GM18861 (cell line): ENCODE measurements around the gene OR10R2.
"Not testable (repeated sequence)": the region's sequence is repeated elsewhere in the genome, so short reads cannot be mapped to it uniquely, and the experiment has no call there.

ENCODE experiments used
- ATAC-seq: cut with Tn5 transposase; IDR thresholded peaks from one replicate; pipeline ENCODE4 v1.9.1; 2021; ENCODE audit not compliant: unreplicated experiment

OR10R2 gene

DNA sequence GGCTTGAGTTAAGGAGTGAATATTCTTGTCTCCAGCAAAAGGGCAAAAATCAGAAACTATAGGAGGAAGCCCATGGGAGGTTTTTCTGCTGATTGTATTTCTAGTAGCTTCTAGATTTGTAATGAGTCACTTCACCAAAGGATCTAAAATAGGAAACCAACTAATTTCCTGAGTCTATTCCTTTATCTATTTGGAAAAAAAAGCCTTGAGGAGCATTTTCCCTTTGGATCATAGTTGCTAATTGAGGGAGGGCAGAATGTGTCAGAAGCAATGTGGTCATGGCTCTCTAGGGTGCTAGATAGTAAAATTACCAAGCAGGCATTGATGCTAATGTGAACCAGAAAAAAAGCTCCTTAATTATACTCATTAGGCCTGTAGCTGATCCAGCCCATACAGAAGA is at the start of gene OR10R2:
OR10R2 (plus strand) TSS at position 301 of the 400 bp plus-strand sequence. CDS start 106 bp downstream, outside the sequence.
- no peak for ATAC-seq

- ATAC-seq = no peak
These were observed 47.0 kb upstream of the OR10R2 start for GRCh38 chr1:158425027-158425426.

DNA sequence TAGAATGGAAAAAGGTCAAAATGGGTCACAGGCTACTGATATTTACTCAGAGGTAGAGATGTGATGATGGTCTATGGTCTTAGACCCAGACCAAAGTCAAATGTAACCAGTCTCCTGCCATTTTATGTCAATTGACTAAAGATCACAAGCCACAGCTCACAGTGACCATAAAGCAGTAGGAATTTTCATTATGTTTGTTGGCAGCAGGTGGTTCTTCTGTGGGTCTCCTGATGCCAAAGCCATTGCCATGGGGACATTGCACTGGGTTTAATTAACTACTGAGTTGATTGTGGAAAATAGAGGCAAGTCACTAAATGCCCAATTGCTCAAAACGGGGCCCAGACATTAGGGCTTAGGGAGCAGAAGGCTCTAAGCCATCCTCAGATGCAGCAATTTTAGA is 45.9 kb upstream of the OR10R2 start, which contains the start of gene OR10K2:
OR10K2 (minus strand) TSS at position 101 of the 400 bp plus-strand sequence. CDS start 5,371 bp downstream, outside the sequence.
- no peak for ATAC-seq

DNA sequence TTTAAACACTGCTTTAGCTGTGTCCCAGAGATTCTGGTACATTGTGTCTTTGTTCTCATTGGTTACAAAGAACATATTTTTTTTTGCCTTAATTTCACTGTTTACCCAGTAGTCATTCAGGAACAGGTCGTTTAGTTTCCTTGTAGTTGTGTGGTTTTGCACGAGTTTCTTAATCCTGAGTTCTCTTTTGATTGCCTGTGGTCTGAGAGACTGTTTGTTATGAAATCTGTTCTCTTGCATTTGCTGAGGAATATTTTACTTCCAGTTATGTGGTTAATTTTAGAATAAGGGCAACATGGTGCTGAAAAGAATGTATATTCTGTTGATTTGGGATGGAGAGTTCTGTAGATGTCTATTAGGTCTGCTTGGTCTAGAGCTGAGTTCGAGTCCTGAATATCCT is 41.9 kb upstream of the OR10R2 start:
- not testable (repeated sequence) for ATAC-seq

DNA sequence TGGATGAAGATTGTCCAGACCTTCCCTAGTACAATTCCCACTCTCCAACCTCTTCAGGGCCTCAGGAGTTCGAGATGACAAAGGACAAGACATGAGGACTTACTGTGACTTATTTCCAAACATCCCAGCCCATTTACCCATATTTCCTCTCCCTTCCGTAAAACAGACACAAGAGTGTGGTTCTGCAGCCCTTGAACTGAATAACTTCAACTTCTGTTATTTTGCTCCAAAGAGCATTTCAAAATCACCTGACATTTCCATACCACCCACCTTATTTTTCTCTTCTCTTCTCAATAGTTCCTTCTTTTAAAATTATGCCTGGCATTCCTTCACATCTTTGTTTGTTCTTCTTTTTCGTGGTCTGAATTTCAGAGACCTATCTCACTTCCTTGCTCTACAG is 37.3 kb upstream of the OR10R2 start:
- no peak for ATAC-seq

GRCh38 chr1:158445376-158445775 is 26.6 kb upstream of the OR10R2 start:
- ATAC-seq = no peak

DNA sequence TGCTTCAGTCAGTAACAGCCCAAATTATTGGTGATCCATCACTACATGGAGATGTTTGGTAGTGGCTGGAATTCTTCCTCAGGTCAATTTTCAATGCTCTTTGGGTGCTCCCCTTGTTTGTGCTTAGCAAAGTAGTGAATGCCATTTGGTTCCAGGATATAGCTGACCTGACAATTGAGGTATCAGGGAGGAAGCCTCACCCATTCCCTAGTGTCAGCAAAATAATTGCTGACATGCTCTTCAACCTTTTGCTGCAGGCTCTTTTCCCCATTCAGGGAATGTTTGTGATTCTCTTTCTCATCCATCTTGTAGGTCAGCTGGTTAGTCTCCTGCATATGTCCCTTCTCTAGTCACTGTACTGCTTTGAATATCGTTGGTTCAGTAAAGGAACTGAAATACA is 17.5 kb upstream of the OR10R2 start:
- no peak for ATAC-seq

DNA sequence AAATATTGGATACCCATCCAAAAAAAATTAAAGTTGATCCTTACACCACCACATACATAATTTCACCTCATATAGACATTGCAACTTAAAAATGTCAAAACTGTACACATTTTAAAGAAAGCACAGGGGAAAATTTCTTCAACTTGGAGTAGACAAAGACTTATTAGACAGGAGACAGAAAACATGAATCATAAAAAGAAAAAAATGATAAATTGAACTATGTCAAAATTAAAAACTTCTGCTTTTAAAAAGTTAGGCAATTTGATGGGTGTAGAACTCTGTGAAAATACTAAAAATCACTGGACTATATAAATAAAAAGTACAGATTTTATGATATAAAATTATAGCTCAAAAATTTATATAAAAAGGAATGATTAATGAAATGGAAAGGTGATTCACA is 14.8 kb upstream of the OR10R2 start:
- no peak for ATAC-seq

DNA sequence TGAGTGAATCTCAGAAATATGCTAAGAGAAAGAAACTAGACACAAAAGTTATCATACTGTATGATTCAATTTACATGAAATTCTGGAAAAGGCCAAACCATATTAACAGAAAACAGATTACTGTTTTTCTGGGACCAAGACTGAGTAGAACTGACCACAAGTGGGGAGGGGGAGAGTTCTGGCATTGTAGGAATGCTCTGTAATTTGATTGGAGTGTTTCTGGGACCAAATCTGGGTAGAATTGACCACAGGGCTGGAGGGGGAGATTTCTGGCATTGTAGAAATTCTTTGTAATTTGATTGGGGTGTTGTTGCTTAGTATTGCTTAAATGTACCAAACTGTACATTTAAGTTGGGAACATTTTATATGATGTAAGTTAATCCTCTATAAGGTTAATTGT is 13.8 kb upstream of the OR10R2 start:
- ATAC-seq = no peak

- no peak for ATAC-seq
These were observed 10.5 kb upstream of the OR10R2 start, which contains the start of gene OR10K1 for GRCh38 chr1:158461534-158461933. OR10K1 (plus strand) TSS chr1:158461834; CDS start chr1:158465562, 3,728 bp downstream.

GRCh38 chr1:158485455-158485854 is 13.4 kb downstream of the OR10R2 start:
- ATAC-seq = no peak

DNA sequence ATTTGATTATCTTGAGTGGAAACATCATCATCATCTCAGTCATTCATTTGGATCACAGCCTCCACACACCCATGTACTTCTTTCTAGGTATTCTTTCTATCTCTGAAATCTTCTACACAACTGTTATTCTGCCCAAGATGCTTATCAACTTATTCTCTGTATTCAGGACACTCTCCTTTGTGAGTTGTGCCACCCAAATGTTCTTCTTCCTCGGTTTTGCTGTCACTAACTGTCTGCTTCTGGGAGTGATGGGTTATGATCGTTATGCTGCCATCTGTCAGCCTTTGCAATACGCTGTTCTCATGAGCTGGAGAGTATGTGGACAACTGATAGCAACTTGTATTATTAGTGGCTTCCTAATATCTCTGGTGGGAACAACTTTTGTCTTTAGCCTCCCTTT is 19.3 kb downstream of the OR10R2 start:
- no peak for ATAC-seq

GRCh38 chr1:158493054-158493453 is 21.0 kb downstream of the OR10R2 start:
- no peak for ATAC-seq

GRCh38 chr1:158494796-158495195 is 22.8 kb downstream of the OR10R2 start:
- ATAC-seq = no peak

GRCh38 chr1:158496374-158496773 is 24.4 kb downstream of the OR10R2 start:
- no peak for ATAC-seq

DNA sequence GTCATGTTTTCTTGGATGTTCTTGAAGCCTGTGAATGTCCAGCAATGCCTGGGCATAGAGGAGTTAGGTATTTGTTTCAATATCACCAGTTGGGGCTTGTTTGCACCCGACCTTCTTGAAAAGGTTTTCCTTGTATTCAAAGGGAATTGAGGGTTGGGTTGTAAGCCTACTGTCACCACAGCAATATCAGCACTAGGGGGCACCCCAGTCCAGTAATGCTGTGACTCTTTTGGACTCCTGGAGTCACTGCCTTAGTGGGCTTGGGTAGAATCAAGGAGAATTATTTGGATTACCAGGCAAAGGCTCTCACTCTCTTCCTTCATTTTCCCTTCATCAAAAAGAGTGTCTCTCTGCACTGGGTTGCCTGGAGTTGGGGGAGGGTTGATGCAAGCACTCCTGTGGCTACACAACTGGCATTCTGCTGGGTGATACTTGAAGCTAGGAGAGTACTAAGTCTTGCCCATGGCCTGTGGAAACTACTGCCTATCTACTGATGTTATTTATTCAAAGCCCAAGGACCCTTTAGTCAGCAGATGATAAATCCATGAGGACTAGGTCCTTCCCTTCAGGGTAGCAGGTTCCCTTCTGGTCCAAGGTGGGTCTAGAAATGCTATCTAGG is 34.5 kb downstream of the OR10R2 start:
- ATAC-seq = no peak

DNA sequence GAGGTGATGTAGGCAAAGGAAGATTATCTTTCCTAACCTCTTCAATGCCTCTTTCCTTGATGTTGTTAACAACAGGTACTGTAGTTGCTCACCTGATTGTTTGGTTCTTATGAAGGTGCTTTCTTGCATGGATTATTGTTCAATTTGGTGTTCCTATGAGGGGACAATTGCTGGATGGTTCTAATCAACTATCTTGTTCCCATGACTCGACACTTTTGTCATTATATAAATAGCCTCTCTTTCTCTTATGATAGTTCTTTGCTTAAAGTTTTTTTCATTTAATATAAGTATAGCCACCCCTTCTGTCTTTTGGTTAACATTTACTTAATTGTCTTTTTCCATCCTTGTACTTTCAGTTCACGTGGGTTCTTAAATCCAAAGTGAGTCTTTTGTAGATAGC is 35.5 kb downstream of the OR10R2 start:
- ATAC-seq = no peak

GRCh38 chr1:158509471-158510156 is 37.6 kb downstream of the OR10R2 start:
- no peak for ATAC-seq

DNA sequence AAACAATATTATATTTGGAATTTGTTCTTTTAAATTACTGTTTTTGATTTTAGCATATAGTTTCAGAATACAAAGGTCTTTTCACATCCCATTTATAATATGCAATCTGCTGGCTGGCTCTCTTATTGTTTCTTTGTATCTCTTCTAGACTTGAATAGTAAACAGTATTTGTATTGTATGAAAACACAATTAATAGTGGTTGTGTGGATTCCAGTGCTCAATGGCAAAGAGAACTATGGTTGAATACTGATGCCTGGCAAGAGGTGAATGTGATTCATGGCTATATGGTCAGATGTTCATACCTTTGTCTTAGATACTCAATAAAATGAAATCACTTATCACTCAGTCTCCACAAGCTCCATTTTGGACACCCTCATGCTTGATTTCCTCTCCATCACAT is 44.9 kb downstream of the OR10R2 start:
- ATAC-seq = no peak

DNA sequence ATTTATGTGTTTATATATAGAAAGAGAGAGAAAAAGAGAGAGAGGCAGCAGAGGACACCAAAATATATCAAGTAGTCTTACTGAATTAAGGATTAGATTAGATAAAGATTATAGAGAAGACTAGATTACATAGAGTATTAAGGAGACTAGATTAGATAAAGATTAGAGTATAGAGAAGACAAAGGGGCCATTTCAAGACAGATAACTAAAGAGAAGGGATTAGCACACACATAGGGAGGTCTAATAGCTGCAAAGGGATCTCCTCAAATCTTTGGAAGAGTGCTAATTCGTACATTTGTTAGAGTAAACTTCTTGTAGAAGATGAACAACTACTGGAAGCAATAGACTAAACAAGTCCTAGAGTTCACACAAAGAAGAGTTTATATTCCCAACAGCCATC is 48.0 kb downstream of the OR10R2 start:
- ATAC-seq = no peak

DNA sequence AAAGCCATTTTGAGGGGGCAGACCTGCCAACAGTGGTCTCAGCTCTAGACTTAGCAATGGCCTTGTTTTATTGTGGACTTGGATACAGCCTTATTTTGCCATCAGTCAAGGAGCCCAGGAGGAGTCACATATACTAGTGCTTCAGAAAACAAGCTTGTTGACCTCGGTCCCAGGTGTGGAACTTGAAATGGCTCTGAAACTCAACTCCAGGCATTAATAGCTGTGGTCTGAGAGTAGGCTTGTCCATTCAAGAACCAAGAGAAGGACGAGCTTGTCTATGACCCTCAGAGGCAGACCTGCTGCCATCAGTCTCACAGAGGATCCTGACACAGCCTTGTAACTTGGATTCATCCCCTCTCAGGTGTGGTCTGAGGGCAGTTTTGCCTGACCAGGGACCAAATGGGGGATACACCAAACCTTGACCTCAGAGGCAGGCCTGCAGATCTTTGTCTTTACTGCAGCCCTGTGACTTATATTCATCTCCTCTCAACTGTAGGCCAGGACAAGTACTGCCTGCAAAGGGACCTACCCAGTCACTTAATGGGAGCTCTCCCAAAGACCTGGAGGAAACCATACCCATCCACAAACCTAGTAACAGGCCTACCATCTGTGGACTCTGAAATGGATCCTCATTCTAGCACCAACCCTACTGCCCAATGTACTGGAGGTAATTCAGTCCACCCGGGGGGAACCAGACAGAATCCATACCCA is 49.1 kb downstream of the OR10R2 start:
- no peak for ATAC-seq

GRCh38 chr1:158521666-158522058 is 49.6 kb downstream of the OR10R2 start:
- ATAC-seq = no peak
